K562 (cell line): Measurements from ENCODE around the gene OR2C1. TPM values are rescaled to one million over a fixed set of nuclear protein-coding genes. Genes with fewer than 3 reads are reported as not detected.

Source experiments
- BMI1 ChIP-seq: fragments of 150-350 bp; IDR thresholded peaks from 2 replicates; pipeline ENCODE4 v1.6.1; 2014; ENCODE audit warnings: low read length
- FOS ChIP-seq: IDR thresholded peaks from 3 replicates; pipeline ENCODE4 v1.6.1; 2011; ENCODE audit not compliant: insufficient read length; ENCODE audit errors: extremely low read depth
- FOXP1 ChIP-seq: sonication (generic); formaldehyde crosslinking; IDR thresholded peaks from 2 replicates; pipeline ENCODE4 v1.8.0; 2022; ENCODE audit warnings: mild to moderate bottlenecking, missing genetic modification reagents
- KLF10 ChIP-seq: fragments of 250-450 bp; sonication (Bioruptor Pico); IDR thresholded peaks from 2 replicates; pipeline ENCODE4 v1.6.1; 2021; ENCODE audit warnings: matching md5 sums
- L3MBTL2 ChIP-seq: fragments of 450-650 bp; IDR thresholded peaks from 2 replicates; pipeline ENCODE4 v1.6.1; 2016; ENCODE audit warnings: mild to moderate bottlenecking, moderate library complexity
- MAFG ChIP-seq: fragments of 450-650 bp; conservative IDR thresholded peaks from 2 replicates; pipeline ENCODE4 v1.6.1; 2016; ENCODE audit warnings: missing genetic modification characterization, missing compliant biosample characterization
- NFYB ChIP-seq: IDR thresholded peaks from 2 replicates; pipeline ENCODE4 v1.6.1; 2011; ENCODE audit warnings: mild to moderate bottlenecking, moderate library complexity; ENCODE audit not compliant: insufficient read length; ENCODE audit errors: extremely low read depth
- NR3C1 ChIP-seq: sonication (generic); formaldehyde crosslinking; IDR thresholded peaks from 2 replicates; pipeline ENCODE4 v1.8.1; 2022; ENCODE audit warnings: missing genetic modification reagents
- PCBP1 ChIP-seq: fragments of 200-400 bp; formaldehyde crosslinking; IDR thresholded peaks from 2 replicates; pipeline ENCODE4 v1.6.1; 2018; ENCODE audit warnings: mild to moderate bottlenecking, low read depth, low read length; ENCODE audit not compliant: poor library complexity, severe bottlenecking
- RBFOX2 ChIP-seq: fragments of 200-400 bp; formaldehyde crosslinking; IDR thresholded peaks from 2 replicates; pipeline ENCODE4 v1.6.1; 2017; ENCODE audit warnings: low read depth, mild to moderate bottlenecking, low read length, moderate library complexity
- SMAD1 ChIP-seq: fragments of 150-350 bp; IDR thresholded peaks from 2 replicates; pipeline ENCODE4 v1.6.1; 2014; ENCODE audit warnings: low read length, low read depth; ENCODE audit not compliant: partially characterized antibody
- SNRNP70 ChIP-seq: fragments of 200-400 bp; formaldehyde crosslinking; optimal IDR thresholded peaks from 2 replicates; pipeline ENCODE3; 2017; ENCODE audit warnings: low read depth, low read length
- SP1 ChIP-seq: sonication (generic); formaldehyde crosslinking; IDR thresholded peaks from 2 replicates; pipeline ENCODE4 v1.8.1; 2022; ENCODE audit warnings: mild to moderate bottlenecking, missing genetic modification reagents
- U2AF1 ChIP-seq: fragments of 200-400 bp; formaldehyde crosslinking; optimal IDR thresholded peaks from 2 replicates; pipeline ENCODE3; 2017; ENCODE audit warnings: mild to moderate bottlenecking, low read depth, low read length, moderate library complexity
- ZNF324 ChIP-seq: fragments of 250-450 bp; sonication (Bioruptor Pico); IDR thresholded peaks from 2 replicates; pipeline ENCODE4 v1.4.0; 2020; ENCODE audit warnings: mild to moderate bottlenecking
- ZNF347 ChIP-seq: fragments of 450-650 bp; formaldehyde crosslinking; IDR thresholded peaks from 2 replicates; pipeline ENCODE4 v1.4.0; 2020; ENCODE audit warnings: low read depth, mild to moderate bottlenecking, moderate library complexity
- ZNF584 ChIP-seq: fragments of 200-800 bp; sonication (Bioruptor generic); IDR thresholded peaks from 2 replicates; pipeline ENCODE4 v1.6.1; 2016; ENCODE audit warnings: low read depth, mild to moderate bottlenecking, missing genetic modification characterization, missing compliant biosample characterization
- ZNF79 ChIP-seq: fragments of 250-450 bp; sonication (Bioruptor Pico); IDR thresholded peaks from 2 replicates; pipeline ENCODE4 v1.4.0; 2020; ENCODE audit warnings: low read depth, mild to moderate bottlenecking, moderate library complexity
- polyA plus RNA-seq, 8 experiments: library from polyadenylated mRNA; depleted of rRNA in 4 of 8; stranded (reverse) in 5 of 8; unstranded in 3 of 8; fragments of >200 nt; fragmentation: Nextera tagmentation in 2 of 8; fragmentation: Illumina TruSeq in 1 of 8; extraction: Ambion mirVana in 2 of 8; extraction: Trizol in 1 of 8; gene quantifications; 2 replicates each; pipeline versions ENCODE4 v1.2.1 to v1.2.3, GENCODE V29; 2011 to 2014; ENCODE audit warnings: inconsistent platforms in 1 of 8, missing spikeins in 1 of 8
- total RNA-seq, 7 experiments: library from RNA; depleted of rRNA in 6 of 7; stranded (reverse); fragments of >200 nt in 6 of 7; fragmentation: Illumina TruSeq in 2 of 7; extraction: Trizol in 2 of 7; gene quantifications; 2 replicates each; pipeline versions ENCODE4 v1.2.1 to v1.2.3, GENCODE V29; 2011 to 2021; ENCODE audit warnings: low replicate concordance in 1 of 7
- TF ChIP-seq, protein P1 (sequence below), 2 experiments: fragments of 150-350 bp in 1 of 2; IDR thresholded peaks; 2 replicates each; pipeline ENCODE4 v1.6.1; 2012 to 2016; ENCODE audit warnings: low read depth in 2 of 2, low read length in 2 of 2, mild to moderate bottlenecking in 1 of 2, moderate library complexity in 1 of 2
- TF ChIP-seq, protein P2 (sequence below): fragments of 250-450 bp; sonication (Bioruptor Pico); IDR thresholded peaks from 2 replicates; pipeline ENCODE4 v1.5.0; 2021; ENCODE audit warnings: mild to moderate bottlenecking, borderline replicate concordance
- TF ChIP-seq, protein P3 (sequence below): sonication (generic); formaldehyde crosslinking; IDR thresholded peaks from 2 replicates; pipeline ENCODE4 v1.8.0; 2022; ENCODE audit warnings: mild to moderate bottlenecking, missing genetic modification reagents

OR2C1 gene
- total and polyA plus RNA-seq, 9 of the 15 experiments (the other 6 are each of a cell fraction or from before 2014, with no cell fraction given): not detected

DNA sequence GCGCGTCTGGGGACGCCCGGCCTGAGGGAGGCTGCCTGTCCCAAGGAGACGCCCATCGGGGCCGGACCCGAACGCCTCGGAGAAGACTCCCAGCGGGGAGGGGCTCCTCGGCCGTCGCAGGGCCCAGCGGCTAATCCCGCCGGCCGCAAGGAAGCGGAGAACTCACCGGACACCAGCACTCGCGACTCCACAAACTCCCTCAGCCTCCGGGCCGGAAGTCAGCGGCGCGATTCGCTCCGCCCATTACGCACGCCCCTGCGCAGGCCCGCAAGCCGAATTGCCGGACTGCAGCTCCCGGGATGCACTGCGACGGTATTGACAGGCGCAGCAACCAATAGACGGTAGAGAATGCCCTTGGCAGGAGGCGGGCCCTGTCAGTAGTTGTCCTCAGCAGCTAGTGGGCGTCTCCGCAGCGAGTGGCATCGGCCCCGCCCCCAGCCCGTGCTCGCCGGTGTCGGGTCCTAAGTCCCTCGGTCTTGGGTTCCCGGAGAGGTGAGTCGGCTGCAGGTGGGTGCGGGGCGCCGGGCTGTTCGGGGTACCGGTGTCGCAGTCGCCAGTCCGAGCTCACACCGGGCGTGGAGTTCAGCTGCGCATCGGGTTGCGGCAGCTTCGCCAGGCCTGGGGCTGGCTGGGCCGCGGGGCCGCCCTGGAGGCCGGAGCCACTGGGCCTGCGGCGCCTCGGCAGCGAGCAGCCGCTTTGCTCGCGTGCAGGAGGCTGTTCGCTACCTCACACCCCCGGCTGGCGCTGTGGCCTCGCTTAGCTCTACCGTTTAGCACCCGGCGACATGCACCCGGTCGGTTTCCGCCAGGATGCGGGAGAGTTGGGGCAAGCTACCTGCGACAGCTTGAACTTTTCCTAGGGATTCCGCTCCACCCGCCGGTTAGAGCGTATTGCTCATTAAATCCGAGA is 45.3 kb downstream of the OR2C1 start, which contains the start of the genes ZNF174 and ZSCAN32 (continued):
- TF ChIP-seq, protein P1, sequence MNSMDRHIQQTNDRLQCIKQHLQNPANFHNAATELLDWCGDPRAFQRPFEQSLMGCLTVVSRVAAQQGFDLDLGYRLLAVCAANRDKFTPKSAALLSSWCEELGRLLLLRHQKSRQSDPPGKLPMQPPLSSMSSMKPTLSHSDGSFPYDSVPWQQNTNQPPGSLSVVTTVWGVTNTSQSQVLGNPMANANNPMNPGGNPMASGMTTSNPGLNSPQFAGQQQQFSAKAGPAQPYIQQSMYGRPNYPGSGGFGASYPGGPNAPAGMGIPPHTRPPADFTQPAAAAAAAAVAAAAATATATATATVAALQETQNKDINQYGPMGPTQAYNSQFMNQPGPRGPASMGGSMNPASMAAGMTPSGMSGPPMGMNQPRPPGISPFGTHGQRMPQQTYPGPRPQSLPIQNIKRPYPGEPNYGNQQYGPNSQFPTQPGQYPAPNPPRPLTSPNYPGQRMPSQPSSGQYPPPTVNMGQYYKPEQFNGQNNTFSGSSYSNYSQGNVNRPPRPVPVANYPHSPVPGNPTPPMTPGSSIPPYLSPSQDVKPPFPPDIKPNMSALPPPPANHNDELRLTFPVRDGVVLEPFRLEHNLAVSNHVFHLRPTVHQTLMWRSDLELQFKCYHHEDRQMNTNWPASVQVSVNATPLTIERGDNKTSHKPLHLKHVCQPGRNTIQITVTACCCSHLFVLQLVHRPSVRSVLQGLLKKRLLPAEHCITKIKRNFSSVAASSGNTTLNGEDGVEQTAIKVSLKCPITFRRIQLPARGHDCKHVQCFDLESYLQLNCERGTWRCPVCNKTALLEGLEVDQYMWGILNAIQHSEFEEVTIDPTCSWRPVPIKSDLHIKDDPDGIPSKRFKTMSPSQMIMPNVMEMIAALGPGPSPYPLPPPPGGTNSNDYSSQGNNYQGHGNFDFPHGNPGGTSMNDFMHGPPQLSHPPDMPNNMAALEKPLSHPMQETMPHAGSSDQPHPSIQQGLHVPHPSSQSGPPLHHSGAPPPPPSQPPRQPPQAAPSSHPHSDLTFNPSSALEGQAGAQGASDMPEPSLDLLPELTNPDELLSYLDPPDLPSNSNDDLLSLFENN (IDR thresholded peaks at IDR 0.05; ENCODE audit: low read depth in 2 of 2, low read length in 2 of 2): no peak
- 0 out of 2 replicates have a peak, but pooled peaks have one; percentile 19 for TF ChIP-seq FOXP1 (CRISPR knock-in tag)
- peak; percentile 98 for TF ChIP-seq L3MBTL2
- no peak for TF ChIP-seq ZNF584 (CRISPR knock-in tag)
- TF ChIP-seq BMI1: no peak
- no peak for TF ChIP-seq PCBP1
- TF ChIP-seq ZNF79 (CRISPR knock-in tag): no peak
- peak; percentile 97 for TF ChIP-seq SP1 (CRISPR knock-in tag)
- TF ChIP-seq MAFG (tag): no peak
- TF ChIP-seq U2AF1: peak; percentile 65
- no peak for TF ChIP-seq NR3C1 (CRISPR knock-in tag)
- TF ChIP-seq, protein P2, sequence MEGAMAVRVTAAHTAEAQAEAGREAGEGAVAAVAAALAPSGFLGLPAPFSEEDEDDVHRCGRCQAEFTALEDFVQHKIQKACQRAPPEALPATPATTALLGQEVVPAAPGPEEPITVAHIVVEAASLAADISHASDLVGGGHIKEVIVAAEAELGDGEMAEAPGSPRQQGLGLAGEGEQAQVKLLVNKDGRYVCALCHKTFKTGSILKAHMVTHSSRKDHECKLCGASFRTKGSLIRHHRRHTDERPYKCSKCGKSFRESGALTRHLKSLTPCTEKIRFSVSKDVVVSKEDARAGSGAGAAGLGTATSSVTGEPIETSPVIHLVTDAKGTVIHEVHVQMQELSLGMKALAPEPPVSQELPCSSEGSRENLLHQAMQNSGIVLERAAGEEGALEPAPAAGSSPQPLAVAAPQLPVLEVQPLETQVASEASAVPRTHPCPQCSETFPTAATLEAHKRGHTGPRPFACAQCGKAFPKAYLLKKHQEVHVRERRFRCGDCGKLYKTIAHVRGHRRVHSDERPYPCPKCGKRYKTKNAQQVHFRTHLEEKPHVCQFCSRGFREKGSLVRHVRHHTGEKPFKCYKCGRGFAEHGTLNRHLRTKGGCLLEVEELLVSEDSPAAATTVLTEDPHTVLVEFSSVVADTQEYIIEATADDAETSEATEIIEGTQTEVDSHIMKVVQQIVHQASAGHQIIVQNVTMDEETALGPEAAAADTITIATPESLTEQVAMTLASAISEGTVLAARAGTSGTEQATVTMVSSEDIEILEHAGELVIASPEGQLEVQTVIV (CRISPR knock-in tag): no peak
- no peak for TF ChIP-seq SMAD1
- no peak for TF ChIP-seq KLF10 (CRISPR knock-in tag)
- no peak for TF ChIP-seq ZNF347
- TF ChIP-seq NFYB: peak; percentile 59
- TF ChIP-seq SNRNP70: no peak
- peak; percentile 93 for TF ChIP-seq RBFOX2
- TF ChIP-seq FOS: peak; percentile 87
- no peak for TF ChIP-seq ZNF324 (CRISPR knock-in tag)
- TF ChIP-seq, protein P3, sequence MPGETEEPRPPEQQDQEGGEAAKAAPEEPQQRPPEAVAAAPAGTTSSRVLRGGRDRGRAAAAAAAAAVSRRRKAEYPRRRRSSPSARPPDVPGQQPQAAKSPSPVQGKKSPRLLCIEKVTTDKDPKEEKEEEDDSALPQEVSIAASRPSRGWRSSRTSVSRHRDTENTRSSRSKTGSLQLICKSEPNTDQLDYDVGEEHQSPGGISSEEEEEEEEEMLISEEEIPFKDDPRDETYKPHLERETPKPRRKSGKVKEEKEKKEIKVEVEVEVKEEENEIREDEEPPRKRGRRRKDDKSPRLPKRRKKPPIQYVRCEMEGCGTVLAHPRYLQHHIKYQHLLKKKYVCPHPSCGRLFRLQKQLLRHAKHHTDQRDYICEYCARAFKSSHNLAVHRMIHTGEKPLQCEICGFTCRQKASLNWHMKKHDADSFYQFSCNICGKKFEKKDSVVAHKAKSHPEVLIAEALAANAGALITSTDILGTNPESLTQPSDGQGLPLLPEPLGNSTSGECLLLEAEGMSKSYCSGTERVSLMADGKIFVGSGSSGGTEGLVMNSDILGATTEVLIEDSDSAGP (CRISPR knock-in tag): 0 out of 2 replicates have a peak, but pooled peaks have one; percentile 7
